HepG2 (cell line): ENCODE results near the gene ZFHX3. TPM values are rescaled to one million over a fixed set of nuclear protein-coding genes. Genes with fewer than 3 reads are reported as not detected.

Experiments used
- DPF2 ChIP-seq: sonication (generic); formaldehyde crosslinking; IDR thresholded peaks from 2 replicates; pipeline ENCODE4 v1.4.0; 2020; ENCODE audit warnings: mild to moderate bottlenecking, low read depth, missing genetic modification reagents, borderline replicate concordance
- KAT8 ChIP-seq: IDR thresholded peaks from 2 replicates; pipeline ENCODE4 v1.6.1; 2016; ENCODE audit warnings: missing genetic modification reagents, missing compliant biosample characterization
- KLF11 ChIP-seq: IDR thresholded peaks from 2 replicates; pipeline ENCODE4 v1.6.1; 2016; ENCODE audit warnings: missing compliant biosample characterization
- MEIS2 ChIP-seq: sonication (generic); formaldehyde crosslinking; IDR thresholded peaks from 2 replicates; pipeline ENCODE4 v1.9.0; 2021; ENCODE audit warnings: mild to moderate bottlenecking, missing genetic modification reagents
- PHF8 ChIP-seq: sonication (generic); formaldehyde crosslinking; IDR thresholded peaks from 2 replicates; pipeline ENCODE4 v1.5.0; 2020; ENCODE audit warnings: missing genetic modification reagents
- SALL2 ChIP-seq: sonication (generic); formaldehyde crosslinking; IDR thresholded peaks from 2 replicates; pipeline ENCODE4 v1.8.1; 2023; ENCODE audit warnings: mild to moderate bottlenecking, missing genetic modification reagents, inconsistent platforms
- SNRNP70 ChIP-seq: fragments of 200-400 bp; formaldehyde crosslinking; IDR thresholded peaks from 2 replicates; pipeline ENCODE4 v1.6.1; 2017; ENCODE audit warnings: mild to moderate bottlenecking, low read depth, low read length, moderate library complexity
- ZFAT ChIP-seq: sonication (generic); formaldehyde crosslinking; conservative IDR thresholded peaks from 2 replicates; pipeline ENCODE4 v1.8.1; 2023; ENCODE audit warnings: missing genetic modification reagents, inconsistent platforms
- ZNF101 ChIP-seq: sonication (generic); formaldehyde crosslinking; IDR thresholded peaks from 2 replicates; pipeline ENCODE4 v1.4.0; 2020; ENCODE audit warnings: mild to moderate bottlenecking, low read depth, missing genetic modification reagents, borderline replicate concordance
- ZNF33A ChIP-seq: sonication (generic); formaldehyde crosslinking; IDR thresholded peaks from 2 replicates; pipeline ENCODE4 v1.5.1; 2020; ENCODE audit warnings: missing genetic modification reagents, mild to moderate bottlenecking, moderate library complexity, borderline replicate concordance
- ZNF430 ChIP-seq: sonication (generic); formaldehyde crosslinking; IDR thresholded peaks from 2 replicates; pipeline ENCODE4 v1.9.0; 2021; ENCODE audit warnings: mild to moderate bottlenecking, missing genetic modification reagents
- ZNF432 ChIP-seq: sonication (generic); formaldehyde crosslinking; IDR thresholded peaks from 2 replicates; pipeline ENCODE4 v1.5.0; 2020; ENCODE audit warnings: missing genetic modification reagents, mild to moderate bottlenecking, borderline replicate concordance
- polyA plus RNA-seq, 8 experiments: library from polyadenylated mRNA; depleted of rRNA in 3 of 8; stranded (reverse) in 7 of 8; unstranded in 1 of 8; fragments of >200 nt; fragmentation: Illumina TruSeq in 4 of 8; extraction: Trizol in 4 of 8; gene quantifications; 2 replicates each; pipeline versions ENCODE4 v1.2.1 to v1.2.3, GENCODE V29; 2011 to 2016; ENCODE audit warnings: low read depth in 4 of 8, missing spikeins in 1 of 8, mixed read lengths in 1 of 8; ENCODE audit not compliant: insufficient read depth in 1 of 8
- total RNA-seq, 5 experiments: library from RNA; depleted of rRNA; stranded (reverse); fragments of >200 nt; fragmentation: Illumina TruSeq; extraction: Trizol; gene quantifications; 2 replicates each; pipeline ENCODE4 v1.2.3, GENCODE V29; 2016; ENCODE audit warnings: low read depth in 1 of 5
- TF ChIP-seq, protein P1 (sequence below): IDR thresholded peaks from 2 replicates; pipeline ENCODE4 v1.6.1; 2016; ENCODE audit warnings: low read depth, missing genetic modification reagents, missing compliant biosample characterization
- TF ChIP-seq, protein P2 (sequence below): sonication (generic); formaldehyde crosslinking; IDR thresholded peaks from 2 replicates; pipeline ENCODE4 v1.4.0; 2020; ENCODE audit warnings: mild to moderate bottlenecking, missing genetic modification reagents, borderline replicate concordance
- TF ChIP-seq, protein P3 (sequence below): sonication (generic); formaldehyde crosslinking; IDR thresholded peaks from 2 replicates; pipeline ENCODE4 v1.5.1; 2020; ENCODE audit warnings: missing genetic modification reagents, mild to moderate bottlenecking, borderline replicate concordance
- TF ChIP-seq, protein P4 (sequence below): sonication (generic); formaldehyde crosslinking; IDR thresholded peaks from 2 replicates; pipeline ENCODE4 v1.5.0; 2020; ENCODE audit warnings: missing genetic modification reagents

ZFHX3 gene
- total and polyA plus RNA-seq, 2 of the 13 experiments (the other 11 are each of a cell fraction or from before 2014, with no cell fraction given) = 5.0 to 6.0 TPM

DNA sequence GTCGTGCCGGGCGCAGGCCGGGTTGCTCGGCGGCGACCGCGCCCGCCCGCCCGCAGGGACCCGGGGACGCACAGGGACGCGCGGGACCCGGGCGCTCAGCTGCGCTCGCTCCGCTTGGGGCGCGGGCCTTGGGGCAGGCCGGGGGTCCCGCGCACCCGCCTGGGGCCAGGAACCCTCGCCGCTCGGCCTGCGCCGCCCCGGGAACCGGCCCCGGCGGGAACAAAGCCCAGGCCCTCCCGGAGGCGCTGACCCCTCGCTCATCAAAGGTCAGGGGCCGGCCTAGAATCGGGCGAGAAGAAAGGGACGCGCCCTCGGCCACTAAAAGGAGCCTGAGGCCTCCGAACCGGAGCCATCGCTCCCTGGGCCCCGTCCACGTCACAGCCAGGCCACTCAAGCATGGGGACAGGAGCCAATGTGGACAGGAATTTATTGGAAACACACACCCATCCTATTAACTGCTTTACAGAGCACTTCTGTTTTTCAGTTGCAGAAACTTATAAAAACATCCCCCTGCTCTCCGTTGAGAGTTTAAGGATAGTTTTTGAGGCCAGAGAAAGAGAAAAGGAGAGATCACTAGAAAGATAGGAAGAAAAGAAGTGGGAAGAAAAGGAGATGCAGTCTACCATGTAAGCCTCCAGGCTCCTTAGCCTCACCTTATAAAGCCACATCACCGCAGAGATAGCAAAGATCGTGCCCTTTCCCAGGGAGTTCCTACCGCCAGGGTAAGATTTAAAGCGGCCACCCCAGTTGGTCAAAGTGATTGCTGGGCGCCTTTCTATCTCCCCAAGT is 558 bp upstream of the ZFHX3 start (continued):
- TF ChIP-seq, protein P1, sequence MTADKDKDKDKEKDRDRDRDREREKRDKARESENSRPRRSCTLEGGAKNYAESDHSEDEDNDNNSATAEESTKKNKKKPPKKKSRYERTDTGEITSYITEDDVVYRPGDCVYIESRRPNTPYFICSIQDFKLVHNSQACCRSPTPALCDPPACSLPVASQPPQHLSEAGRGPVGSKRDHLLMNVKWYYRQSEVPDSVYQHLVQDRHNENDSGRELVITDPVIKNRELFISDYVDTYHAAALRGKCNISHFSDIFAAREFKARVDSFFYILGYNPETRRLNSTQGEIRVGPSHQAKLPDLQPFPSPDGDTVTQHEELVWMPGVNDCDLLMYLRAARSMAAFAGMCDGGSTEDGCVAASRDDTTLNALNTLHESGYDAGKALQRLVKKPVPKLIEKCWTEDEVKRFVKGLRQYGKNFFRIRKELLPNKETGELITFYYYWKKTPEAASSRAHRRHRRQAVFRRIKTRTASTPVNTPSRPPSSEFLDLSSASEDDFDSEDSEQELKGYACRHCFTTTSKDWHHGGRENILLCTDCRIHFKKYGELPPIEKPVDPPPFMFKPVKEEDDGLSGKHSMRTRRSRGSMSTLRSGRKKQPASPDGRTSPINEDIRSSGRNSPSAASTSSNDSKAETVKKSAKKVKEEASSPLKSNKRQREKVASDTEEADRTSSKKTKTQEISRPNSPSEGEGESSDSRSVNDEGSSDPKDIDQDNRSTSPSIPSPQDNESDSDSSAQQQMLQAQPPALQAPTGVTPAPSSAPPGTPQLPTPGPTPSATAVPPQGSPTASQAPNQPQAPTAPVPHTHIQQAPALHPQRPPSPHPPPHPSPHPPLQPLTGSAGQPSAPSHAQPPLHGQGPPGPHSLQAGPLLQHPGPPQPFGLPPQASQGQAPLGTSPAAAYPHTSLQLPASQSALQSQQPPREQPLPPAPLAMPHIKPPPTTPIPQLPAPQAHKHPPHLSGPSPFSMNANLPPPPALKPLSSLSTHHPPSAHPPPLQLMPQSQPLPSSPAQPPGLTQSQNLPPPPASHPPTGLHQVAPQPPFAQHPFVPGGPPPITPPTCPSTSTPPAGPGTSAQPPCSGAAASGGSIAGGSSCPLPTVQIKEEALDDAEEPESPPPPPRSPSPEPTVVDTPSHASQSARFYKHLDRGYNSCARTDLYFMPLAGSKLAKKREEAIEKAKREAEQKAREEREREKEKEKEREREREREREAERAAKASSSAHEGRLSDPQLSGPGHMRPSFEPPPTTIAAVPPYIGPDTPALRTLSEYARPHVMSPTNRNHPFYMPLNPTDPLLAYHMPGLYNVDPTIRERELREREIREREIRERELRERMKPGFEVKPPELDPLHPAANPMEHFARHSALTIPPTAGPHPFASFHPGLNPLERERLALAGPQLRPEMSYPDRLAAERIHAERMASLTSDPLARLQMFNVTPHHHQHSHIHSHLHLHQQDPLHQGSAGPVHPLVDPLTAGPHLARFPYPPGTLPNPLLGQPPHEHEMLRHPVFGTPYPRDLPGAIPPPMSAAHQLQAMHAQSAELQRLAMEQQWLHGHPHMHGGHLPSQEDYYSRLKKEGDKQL (CRISPR knock-in tag) = 0 out of 2 replicates have a peak, but pooled peaks have one; percentile 37
- TF ChIP-seq DPF2 (CRISPR knock-in tag) (no peak; the same call in 1 of the 2 replicates), ZNF430 (CRISPR knock-in tag) (no peak; the same call in 1 of the 2 replicates), ZNF101 (CRISPR knock-in tag) (no peak), KLF11 (CRISPR knock-in tag) (no peak), MEIS2 (CRISPR knock-in tag) (peak; percentile 49; the same call in 1 of the 2 replicates), PHF8 (CRISPR knock-in tag) (peak; percentile 75), ZNF432 (CRISPR knock-in tag) (no peak), ZNF33A (no peak), ZFAT (CRISPR knock-in tag) (no peak), SNRNP70 (no peak), KAT8 (0 out of 2 replicates have a peak, but pooled peaks have one; percentile 33), SALL2 (CRISPR knock-in tag) (no peak)
- TF ChIP-seq, protein P2, sequence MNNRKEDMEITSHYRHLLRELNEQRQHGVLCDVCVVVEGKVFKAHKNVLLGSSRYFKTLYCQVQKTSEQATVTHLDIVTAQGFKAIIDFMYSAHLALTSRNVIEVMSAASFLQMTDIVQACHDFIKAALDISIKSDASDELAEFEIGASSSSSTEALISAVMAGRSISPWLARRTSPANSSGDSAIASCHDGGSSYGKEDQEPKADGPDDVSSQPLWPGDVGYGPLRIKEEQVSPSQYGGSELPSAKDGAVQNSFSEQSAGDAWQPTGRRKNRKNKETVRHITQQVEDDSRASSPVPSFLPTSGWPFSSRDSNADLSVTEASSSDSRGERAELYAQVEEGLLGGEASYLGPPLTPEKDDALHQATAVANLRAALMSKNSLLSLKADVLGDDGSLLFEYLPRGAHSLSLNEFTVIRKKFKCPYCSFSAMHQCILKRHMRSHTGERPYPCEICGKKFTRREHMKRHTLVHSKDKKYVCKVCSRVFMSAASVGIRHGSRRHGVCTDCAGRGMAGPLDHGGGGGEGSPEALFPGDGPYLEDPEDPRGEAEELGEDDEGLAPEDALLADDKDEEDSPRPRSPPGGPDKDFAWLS (CRISPR knock-in tag) = no peak
- TF ChIP-seq, protein P3, sequence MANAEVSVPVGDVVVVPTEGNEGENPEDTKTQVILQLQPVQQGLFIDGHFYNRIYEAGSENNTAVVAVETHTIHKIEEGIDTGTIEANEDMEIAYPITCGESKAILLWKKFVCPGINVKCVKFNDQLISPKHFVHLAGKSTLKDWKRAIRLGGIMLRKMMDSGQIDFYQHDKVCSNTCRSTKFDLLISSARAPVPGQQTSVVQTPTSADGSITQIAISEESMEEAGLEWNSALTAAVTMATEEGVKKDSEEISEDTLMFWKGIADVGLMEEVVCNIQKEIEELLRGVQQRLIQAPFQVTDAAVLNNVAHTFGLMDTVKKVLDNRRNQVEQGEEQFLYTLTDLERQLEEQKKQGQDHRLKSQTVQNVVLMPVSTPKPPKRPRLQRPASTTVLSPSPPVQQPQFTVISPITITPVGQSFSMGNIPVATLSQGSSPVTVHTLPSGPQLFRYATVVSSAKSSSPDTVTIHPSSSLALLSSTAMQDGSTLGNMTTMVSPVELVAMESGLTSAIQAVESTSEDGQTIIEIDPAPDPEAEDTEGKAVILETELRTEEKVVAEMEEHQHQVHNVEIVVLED (CRISPR knock-in tag) = no peak
- TF ChIP-seq, protein P4, sequence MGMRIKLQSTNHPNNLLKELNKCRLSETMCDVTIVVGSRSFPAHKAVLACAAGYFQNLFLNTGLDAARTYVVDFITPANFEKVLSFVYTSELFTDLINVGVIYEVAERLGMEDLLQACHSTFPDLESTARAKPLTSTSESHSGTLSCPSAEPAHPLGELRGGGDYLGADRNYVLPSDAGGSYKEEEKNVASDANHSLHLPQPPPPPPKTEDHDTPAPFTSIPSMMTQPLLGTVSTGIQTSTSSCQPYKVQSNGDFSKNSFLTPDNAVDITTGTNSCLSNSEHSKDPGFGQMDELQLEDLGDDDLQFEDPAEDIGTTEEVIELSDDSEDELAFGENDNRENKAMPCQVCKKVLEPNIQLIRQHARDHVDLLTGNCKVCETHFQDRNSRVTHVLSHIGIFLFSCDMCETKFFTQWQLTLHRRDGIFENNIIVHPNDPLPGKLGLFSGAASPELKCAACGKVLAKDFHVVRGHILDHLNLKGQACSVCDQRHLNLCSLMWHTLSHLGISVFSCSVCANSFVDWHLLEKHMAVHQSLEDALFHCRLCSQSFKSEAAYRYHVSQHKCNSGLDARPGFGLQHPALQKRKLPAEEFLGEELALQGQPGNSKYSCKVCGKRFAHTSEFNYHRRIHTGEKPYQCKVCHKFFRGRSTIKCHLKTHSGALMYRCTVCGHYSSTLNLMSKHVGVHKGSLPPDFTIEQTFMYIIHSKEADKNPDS = 0 out of 2 replicates have a peak, but pooled peaks have one; percentile 25
